IPS DF 4.7 (cell line): Measurements from ENCODE around the gene KIF14.
A peak's percentile ranks its signal among the peaks of the same experiment; 100 is the strongest.
"Not testable (repeated sequence)": the region's sequence is repeated elsewhere in the genome, so short reads cannot be mapped to it uniquely, and the experiment has no call there.

Source experiments
- DNase-seq: peaks from one replicate; pipeline ENCODE4 v3.0.0-alpha.2; 2013; ENCODE audit warnings: low spot score; ENCODE audit errors: extremely low read depth

Gene KIF14

DNA sequence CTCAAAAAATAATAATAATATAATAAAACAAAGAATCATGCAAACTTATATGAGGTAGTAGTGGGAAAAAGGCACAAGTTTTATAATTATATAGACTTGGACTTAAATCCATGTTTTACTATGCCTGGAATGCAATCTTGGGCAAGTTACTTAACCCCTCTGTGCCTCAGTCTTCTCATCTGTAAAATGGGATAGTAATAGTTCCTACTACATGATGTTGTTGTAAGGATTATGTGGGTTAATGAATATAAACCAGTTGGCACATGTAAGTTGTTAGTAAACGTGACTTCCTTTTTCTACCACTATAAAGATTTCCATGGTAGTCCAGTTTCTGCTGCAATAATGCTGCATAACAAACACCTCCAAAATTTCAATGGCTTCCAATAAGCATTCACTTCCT, 10.8 kb upstream of the KIF14 start:
- DNase-seq = no peak

DNA sequence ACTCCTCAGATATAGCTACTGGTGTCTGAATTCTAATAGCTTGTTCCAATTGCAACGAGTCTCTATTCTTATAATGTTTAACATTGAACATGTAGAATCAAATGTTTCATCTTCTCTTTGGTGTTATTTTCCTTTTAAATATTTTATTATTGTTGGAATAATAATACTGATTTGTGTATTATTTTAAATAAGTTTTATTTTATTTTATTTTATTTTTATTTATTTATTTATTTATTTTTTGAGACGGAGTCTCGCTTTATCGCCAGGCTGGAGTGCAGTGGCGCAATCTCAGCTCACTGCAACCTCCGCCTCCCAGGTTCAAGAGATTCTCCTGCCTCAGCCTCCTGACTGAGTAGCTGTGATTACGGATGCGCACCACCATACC, 10.0 kb upstream of the KIF14 start:
- not testable (repeated sequence) for DNase-seq

DNA sequence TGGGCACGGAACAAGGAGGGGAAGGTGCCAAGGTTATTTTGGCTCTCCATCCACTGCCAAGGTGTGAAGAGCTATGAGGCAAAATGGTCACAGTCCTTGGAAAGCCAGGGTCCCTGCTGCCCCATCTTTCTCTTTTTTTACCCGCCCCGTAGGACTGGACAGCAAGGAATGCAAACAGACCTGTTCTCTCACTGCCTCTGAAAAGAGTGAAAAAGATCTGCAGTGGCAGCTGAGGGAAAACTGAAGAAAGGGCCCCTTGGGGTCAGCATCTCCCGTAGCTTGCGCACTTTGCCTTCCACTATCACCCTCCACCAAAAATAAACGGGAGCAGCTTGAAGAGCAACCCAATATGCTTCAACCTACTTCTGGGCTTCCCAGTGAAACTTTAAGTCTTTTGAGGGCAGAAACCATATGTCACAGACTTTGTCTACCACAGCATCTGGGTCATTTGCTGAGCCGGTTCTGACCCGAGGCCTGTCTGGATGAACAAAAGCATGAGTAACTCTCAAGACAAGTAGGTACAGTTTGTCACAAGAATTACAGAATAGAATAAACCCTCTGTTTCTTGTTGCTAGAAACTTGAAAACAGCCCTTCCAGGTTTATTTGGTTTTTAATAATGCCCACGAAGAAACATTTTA, 9.4 kb upstream of the KIF14 start:
- no peak for DNase-seq

DNA sequence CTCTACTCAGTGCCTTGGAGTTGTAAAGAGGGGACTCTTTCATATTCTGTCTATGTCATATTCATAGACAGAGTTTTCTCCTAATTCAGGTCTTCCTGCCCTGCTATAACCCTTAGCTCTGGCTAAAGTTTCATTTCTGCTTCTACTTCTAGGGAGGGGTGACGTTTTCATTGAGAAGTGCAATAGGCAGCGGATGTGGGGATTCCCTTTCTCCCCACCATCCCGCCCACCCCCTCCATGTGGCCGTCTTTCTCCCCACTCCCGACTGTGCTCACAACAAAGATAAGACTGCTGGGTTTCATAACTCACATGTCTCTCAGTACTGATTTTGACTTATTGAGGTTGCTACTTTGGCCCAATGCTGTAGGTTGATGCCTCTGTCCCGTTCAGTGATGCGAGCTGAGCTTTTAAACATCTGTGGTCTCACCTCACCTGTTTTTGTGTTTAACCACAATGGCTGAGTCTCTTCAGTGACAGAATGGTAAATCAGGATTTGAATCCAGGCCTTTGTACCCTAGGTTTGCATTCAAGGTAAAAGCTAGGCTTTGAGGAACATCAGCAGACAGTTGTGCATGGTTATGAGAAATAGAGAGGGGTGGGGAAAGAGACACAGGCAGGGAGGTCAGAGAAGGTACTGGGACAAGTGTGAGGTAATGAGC, 7.8 kb upstream of the KIF14 start:
- DNase-seq = no peak

DNA sequence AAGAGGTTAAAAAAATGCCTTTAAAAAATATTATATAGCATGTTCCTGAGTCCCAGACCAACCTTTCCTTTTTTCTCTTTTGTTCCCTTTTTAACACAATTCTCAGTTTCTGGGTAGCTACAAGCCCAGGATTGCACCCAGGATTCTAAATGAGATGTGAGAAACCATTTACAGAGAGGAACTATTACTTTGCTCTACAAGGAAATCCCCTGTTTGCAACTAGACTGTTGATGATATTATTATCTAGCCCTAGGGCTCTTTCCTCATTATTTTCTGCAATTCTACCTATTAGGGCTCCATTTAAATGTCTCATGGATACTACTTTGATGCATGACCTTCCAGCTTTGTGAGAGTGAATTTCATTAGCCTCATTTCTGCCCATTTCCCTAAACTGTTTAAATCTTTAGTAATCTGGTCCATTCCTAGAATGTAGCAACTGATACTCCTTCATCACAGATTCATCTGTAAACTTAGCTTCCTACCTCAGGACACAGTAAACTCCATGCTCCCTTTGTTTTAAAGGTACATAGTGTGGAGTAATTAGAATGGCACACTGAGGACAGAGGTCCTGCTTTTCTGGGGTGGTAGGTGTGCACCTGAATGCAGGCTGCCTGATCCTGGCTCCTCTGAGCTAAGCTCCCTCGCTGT, 7.1 kb upstream of the KIF14 start:
- DNase-seq = no peak

DNA sequence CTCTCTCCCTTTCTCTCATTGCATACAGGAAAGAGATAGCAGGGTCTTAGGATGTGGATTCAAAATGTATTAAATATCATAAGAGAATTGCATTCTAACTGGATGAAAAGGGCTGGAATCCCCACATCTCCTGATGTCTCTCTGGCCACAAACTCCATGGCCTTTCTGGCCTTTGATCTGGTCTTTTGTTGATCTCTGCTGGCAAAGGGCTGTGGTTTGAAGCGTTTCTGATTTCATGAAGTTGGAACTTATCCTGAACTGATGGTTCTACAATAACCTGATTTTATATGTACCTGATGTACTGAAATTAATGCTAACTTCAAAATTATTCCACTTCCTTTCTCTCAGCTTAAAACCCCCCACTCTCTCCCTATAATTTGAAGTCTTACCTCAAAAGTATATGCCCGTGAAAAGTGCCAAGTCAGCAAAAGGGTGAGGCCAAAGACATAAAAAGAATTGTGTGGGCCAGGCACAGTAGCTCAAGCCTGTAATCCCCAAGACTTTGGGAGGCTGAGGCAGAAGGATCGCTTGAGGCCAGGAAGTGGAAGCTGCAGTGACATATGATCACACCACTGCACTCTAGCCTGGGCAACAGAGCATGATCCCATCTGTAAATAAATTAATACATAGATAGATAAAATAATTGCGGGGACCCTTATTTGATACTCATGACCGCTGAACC, 6.4 kb upstream of the KIF14 start:
- DNase-seq = no peak

DNA sequence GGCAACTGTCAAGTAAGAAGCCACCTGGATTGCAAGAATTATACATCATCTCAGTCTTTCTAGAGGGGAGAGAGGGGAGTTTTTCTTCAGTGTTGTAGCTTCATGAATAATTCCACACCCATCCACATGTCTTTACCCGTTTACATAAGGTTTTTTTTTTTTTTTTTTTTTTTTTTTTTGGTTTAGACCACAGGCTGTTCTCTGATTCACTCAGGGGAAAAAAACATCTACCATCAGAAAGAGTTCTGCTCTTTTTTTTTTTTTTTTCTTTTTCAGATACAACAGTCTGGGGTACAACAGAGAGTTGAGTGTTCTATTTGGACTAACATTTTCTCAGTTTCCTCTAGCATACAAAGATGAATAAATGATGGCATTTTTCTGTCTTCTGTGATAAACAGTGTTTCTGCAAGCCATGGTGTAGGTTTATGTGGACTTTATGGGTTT, 4.9 kb upstream of the KIF14 start:
- no peak for DNase-seq

DNA sequence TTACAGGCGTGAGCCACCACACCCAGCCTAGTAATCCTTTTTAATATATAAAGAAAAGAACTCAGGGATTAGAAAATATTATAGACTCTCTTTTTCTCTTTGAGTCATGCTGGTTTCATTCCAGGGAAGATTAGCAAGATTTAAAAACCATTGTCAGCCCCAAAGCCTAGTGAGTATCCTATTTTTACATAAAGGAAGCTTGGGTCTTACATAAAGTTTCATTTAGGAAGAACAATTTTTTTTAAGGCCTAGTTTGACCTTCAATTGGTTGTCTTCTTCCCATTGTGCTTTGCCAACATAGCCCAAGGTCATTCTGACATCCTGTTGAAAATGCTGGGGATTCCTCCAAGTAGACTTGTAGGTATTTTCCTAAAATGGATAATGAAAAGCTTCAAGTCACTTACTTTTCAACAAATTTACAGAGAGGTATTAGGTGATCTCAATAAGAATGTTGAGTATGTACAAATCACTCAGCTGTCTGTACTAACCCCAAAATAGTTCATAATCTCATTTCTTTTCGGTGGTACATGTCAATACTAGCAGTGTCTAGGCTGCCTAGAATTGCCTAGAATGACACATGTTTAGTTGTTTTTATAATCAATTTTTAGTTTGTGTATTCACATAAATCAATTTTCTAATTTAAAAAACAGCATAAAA, 4.3 kb upstream of the KIF14 start:
- no peak for DNase-seq

DNA sequence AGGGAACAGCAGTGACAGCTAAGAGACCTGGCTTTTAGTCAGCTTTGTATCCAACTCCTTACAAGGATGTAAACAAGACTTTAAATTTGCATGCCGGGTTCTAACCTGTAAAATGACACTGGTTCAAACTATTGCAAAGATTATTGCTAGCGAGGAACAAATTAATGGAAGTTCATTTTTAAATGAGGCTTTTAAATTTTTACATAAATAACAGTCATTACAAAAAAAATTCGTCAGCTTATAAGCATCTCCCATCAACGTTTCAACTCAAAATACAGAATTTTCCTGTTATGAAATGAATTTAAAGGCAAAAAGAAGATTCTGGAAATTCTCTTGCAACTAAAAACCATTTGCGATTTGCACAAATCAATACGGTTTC, 668 bp downstream of the KIF14 start:
- DNase-seq = no peak

DNA sequence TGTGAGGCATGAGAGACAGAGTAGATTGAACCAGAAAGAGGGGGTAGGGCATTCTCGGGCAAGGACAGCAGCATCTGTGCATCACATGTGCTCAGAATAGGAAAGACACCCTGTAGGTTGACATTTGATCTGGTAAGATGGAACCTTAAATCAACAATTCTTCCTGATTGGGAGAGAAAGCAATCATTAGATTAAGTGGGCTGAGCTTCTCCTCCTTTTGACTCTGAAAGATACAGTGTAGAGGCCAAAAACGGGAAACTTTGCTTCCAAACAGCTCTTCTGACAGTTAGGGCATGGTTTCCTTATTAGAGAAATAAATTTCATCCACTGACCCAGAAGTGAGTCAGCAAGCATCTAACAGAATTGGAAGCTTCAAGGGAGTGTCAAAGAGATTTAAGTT, 9.7 kb downstream of the KIF14 start:
- DNase-seq = no peak

DNA sequence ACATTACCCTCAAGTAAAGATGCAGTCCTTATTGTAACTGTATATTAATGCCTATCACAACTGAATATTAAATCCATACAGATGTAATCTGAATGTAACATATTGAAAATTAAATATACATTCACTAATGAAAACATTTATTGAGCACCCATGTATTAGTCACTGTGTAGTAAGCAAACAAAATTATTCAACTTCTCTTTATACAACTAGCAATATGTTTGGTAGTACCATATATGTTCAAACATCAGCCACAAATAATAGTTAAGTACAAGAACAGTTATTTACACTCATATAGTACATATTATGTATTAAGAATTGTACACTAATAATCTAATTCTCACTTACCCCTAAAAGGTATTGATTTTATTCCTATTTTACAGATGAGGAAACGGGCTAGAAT, 17.9 kb downstream of the KIF14 start:
- no peak for DNase-seq

DNA sequence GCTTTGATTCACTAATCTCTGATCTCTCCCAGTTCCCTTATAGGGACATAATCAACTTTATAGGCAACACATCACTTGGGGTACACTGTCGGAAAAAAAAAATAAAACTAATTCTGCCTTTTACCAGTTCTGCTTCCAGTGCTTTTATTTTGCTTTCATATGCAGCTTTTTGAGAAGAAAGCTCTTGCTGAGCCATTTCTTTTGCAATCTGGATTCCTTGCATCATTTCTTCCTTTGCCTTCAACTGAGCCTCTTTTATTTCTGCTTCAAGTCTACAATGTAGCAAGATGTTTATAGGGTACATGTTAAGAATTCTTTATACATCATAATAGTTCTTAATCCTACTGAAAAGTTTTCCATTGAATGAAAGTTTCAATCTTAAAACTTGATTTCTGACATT, 30.6 kb downstream of the KIF14 start:
- DNase-seq = no peak

DNA sequence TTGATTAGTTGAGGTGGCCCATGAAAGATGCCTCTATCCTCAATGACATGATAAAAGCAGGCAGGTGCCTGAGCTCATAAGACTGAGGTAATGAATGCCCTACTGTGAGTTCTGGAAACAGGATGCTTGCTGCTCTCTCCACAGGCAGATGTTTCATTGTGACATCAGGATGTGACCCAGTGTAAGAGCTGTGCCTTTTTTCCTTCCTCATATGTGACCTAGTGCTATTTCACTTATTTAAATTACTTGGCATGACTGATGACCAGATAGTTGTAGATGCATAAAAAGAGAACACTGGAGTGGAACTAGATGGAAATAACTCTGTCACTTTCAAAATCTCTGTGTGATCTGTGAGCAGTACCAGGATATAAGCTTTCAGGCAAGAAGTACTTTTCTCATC, 31.9 kb downstream of the KIF14 start:
- no peak for DNase-seq

DNA sequence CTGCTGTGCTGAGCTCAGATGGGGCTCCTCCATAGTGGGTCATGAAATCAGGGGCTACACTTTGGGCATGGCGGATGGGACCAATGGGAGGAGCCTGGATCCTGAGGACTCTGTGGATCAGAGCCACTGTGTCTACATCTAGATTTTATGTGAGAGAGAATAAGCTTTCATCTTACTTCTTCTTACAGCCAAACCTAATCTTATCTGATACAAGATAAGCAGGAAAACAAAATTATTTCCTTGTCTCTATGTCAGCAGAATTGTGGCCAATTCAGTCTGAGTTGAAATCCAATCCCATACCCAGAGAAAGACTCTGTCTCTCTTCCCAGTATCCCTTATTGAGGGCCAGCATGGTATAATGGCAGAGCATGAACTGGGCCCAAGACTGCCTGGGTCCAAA, 56.2 kb downstream of the KIF14 start:
- no peak for DNase-seq

DNA sequence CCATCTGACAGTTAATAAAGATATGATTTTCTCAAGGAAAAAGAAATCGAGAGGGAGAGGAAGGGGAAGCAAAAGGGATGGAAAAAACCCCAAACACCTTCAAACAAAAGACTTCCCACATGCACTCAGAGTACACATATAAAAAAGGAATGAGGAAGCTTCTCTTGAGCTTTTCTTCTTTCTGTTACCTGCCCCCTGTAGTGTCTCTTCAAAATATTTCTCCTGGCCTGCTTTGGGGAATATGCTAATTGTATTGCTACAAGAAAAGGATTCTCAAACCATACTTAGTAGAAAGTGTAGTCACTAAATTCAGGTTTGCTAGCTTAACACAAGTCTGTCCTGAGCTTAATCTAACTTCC, 58.7 kb downstream of the KIF14 start:
- DNase-seq = no peak

DNA sequence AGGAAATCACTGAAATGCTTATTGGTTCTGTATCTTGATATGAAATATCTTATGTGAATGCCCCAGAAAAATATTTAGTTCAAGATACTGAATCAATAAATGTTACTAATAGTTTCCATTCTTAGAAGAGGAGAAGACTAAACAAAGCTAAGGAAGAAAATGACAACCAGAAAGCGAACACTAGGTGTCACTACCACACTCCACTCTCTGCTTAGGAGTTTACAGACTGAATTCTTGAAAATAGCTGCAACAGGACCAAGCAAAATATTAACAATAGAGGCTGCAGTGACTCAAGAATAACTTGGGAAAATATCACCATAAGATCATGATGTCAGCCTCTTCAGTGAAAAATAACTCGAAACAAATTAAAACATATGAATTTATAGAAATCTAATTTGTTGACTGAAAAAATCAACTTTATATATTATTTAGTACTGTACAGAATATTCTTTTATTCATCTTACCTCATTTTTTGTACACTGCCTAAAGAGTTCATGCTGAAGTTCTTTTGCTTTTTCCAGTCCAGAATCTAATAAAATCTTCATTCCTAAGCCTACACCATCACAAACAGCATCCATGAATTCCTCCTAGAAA, 61.6 kb downstream of the KIF14 start:
- DNase-seq = peak; percentile 14

DNA sequence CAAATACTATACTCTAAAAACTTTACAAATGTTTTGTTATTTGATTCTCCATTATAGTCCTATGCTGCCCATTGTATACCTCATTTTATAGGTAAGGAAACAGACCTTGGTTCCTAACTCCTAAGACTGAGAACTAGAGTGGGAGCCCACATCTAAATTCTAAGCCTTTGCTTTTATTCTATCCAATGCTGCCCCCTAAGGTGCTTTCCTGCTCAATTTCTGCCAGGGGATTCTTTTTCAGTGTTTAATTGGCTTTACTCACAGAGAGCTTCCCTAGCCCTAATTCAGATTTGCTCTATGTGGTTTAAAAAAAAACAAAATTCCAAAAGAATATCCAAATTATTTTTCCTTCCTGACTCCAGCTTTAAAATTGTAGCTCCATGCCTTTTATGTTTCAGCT, 64.5 kb downstream of the KIF14 start:
- no peak for DNase-seq

DNA sequence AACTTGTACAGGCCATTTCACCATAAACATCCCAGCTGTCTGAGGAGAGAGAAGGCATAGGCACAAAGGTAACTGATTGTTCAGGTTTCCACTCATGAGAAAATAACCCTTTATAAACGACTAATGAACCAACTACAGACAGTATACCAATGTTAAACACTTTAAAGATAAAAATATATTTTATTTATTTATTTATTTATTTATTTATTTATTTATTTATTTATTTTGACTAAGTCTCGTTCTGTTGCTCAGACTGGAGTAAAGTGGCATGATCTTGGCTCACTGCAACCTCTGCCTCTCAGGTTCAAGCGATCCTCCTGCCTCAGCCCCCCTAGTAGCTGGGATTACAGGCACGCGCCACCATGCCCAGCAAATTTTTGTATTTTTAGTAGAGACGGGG, 67.8 kb downstream of the KIF14 start:
- DNase-seq = not testable (repeated sequence)

DNA sequence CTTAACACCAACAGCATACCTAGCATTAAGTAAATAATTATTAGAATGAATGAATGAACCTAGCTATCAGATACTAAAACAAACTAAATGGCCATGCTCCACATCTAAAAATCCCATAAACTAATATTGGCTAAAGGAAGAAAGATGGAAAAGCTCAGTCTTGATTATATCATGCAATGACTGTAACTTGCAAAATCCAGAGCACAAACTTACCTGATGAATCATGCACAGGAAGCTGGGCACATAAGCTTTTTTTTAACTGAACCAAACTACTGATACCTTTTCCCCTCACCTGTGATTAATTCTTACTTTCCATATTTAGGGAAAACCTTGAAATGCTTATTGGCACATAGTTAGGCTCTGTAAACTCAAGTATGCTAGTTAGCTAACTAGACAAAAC, 70.2 kb downstream of the KIF14 start:
- DNase-seq = no peak

DNA sequence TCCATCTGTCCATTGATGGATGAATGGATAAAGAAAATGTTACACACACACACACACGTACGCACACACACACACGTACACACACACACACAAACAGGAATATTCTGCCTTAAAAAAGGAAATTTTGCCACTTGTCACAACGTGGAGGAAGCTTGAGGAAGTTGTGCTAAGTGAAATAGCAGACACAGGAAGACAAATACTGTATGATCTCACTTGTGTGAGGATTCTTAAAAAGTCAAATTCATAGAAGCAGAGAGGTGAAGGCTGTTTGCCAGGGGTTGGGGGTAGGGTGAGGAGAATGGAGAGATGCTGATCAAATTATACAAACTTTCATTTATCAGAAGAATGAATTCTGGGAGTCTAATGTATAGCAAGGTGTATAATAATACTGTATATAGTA, 73.2 kb downstream of the KIF14 start:
- DNase-seq = no peak

DNA sequence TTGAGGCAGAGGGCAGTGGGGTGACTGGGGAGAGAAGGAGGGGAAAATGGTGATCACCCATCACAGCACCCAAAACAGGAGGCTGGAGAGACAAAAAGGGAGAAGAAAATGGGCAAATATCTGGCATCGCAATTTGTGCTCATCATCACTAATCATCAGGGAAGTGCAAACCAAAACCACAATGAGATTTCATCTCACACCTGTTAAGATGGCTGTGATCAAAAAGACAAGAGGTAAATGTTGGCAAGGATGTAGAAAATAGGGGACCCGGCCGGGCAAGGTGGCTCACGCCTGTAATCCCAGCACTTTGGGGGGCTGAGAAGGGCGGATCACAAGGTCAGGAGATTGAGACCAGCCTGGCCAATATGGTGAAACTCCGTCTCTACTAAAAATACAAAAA, 74.0 kb downstream of the KIF14 start:
- DNase-seq = no peak

DNA sequence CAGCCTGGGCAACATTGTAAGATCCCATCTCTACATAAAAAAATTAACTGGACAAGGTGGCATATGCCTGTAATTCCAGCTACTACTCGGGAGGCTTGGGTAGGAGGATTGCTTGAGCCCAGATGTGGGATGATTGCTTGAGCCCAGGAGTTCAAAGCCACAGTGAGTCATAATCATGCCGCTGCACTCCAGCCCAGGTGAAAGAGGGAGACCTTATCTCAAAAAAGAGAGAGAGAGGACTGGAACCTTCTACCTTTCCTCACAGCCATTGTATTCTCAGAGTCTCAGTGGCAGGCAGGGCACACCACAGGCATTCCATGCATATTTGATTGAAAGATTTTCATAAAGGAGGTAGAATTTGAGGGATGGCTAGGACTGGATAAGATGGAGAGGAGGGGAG, 78.4 kb downstream of the KIF14 start:
- DNase-seq = no peak
